NOMO-1 treated with DMSO at 0.1 percent for 48 hours (cell line): ENCODE data around the gene TNF.

Source experiments
- DNase-seq: peaks from one replicate; lab custom pipeline; 2025; ENCODE audit not compliant: unreplicated experiment; lab: John Stamatoyannopoulos, UW

Gene TNF

DNA sequence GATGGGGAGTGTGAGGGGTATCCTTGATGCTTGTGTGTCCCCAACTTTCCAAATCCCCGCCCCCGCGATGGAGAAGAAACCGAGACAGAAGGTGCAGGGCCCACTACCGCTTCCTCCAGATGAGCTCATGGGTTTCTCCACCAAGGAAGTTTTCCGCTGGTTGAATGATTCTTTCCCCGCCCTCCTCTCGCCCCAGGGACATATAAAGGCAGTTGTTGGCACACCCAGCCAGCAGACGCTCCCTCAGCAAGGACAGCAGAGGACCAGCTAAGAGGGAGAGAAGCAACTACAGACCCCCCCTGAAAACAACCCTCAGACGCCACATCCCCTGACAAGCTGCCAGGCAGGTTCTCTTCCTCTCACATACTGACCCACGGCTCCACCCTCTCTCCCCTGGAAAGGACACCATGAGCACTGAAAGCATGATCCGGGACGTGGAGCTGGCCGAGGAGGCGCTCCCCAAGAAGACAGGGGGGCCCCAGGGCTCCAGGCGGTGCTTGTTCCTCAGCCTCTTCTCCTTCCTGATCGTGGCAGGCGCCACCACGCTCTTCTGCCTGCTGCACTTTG, at the start of gene TNF:
Gene TNF (plus strand): TSS at position 231 of the 567 bp plus-strand sequence. CDS start 177 bp downstream, at position 408.
- DNase-seq: peak; percentile 78

- no peak for DNase-seq
Observed at GRCh38 chr6:31525932-31526591, 49.3 kb upstream of the TNF start.

GRCh38 chr6:31528307-31528777, 47.0 kb upstream of the TNF start:
- no peak for DNase-seq

DNA sequence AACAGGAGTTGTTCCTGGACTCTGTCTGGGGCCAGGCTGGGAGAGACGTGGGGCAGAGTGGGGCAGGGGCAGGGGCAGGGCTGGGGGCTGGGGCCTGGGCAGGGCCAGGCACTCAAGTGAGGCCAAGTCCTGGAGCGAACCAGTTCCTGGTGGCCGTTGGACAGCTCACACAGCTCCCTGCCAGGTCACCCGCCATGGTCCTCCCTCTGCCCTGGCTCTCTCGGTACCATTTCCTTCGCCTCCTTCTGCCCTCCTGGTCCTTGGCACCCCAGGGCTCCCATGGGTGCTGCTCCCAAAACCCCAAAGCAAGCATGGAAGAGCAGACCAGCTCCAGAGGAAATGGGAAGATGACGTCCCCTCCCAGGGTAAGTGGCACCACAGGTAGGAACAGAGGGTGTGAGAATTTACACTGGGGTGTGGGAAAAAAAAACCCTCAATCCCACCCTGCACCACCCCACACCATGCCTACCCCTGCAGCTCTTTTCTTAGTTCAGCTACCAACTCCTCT, 46.5 kb upstream of the TNF start, which contains the start of gene MCCD1:
Gene MCCD1 (plus strand): TSS at position 142 of the 508 bp plus-strand sequence. CDS start 53 bp downstream, at position 195.
- no peak for DNase-seq

- no peak for DNase-seq
Observed at GRCh38 chr6:31529329-31530150, 45.8 kb upstream of the TNF start.

- no peak for DNase-seq
Observed at GRCh38 chr6:31530659-31531058, 44.7 kb upstream of the TNF start.

GRCh38 chr6:31531162-31531561, 44.2 kb upstream of the TNF start:
- no peak for DNase-seq

DNA sequence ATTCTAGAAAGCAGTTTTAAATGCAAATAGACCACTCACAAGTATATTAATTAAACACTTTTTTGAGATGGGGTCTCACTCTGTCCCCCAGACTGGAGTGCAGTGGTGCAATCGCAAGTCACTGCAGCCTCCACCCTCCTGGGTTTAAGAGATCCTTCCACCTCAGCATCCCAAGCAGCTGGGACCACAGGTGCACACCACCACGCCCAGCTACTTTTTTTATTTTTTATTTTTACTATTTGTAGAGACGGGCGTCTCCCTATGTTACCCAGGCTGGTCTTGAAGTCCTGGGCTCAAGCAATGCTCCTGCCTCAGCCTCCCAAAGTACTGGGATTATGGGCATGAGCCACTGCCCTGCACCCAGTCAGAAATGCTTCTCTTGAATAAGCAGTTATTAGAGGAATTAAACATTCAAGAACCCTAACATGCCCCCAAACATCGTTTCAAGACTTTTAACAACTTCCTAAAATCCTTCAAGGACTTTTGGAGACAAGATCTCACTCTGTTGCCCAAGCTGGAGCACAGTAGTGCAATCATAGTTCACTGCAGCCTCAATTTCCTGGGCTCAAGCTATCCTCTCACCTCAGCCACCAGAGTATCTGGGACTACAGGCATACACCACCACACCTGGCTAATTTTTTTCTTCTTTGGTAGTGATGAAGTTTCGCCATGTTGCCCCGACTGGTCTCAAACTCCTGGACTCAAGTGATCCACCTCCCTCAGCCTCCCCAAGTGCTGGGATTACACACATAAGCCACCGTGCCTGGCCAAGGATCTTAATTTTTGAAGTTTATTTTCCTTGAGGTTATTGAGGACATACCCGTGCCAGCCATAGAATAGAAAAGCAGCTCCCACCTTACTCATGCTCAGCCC, 43.4 kb upstream of the TNF start:
- no peak for DNase-seq

- DNase-seq: no peak
Observed at GRCh38 chr6:31532644-31533454, 42.5 kb upstream of the TNF start.

- DNase-seq: no peak
Observed at GRCh38 chr6:31533455-31533841, 41.9 kb upstream of the TNF start.

- DNase-seq: no peak
Observed at GRCh38 chr6:31534011-31534410, 41.4 kb upstream of the TNF start.

- DNase-seq: no peak
Observed at GRCh38 chr6:31534521-31535040, 40.8 kb upstream of the TNF start.

GRCh38 chr6:31535538-31536324, 39.6 kb upstream of the TNF start:
- DNase-seq: no peak

DNA sequence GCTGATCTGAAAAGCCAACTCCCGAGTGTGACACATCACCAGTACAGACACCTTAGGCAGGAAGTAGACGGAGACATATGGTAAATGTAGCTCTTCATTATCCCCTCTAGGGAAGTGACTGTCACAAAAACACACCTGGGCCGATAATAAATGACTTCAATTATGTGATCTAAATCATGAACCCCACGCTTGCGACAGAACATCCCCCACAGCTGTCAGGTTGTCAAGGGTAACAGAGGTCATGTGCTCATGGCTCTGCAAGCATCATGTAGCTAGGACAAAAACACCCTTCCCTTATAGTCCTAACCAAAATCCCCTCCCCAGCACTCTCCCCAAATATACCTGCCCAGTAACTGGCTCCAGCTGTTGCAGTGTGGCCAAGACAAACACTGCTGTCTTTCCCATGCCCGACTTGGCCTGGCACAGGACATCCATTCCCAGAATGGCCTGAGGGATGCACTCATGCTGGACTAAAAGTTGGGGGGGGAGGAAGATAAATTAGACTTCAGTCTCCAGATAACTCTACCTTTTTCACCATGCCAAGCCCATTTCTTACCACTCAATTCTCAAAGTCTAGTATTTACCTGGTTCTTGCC, 36.5 kb upstream of the TNF start:
- DNase-seq: no peak

GRCh38 chr6:31540640-31541039, 34.7 kb upstream of the TNF start:
- DNase-seq: no peak

DNA sequence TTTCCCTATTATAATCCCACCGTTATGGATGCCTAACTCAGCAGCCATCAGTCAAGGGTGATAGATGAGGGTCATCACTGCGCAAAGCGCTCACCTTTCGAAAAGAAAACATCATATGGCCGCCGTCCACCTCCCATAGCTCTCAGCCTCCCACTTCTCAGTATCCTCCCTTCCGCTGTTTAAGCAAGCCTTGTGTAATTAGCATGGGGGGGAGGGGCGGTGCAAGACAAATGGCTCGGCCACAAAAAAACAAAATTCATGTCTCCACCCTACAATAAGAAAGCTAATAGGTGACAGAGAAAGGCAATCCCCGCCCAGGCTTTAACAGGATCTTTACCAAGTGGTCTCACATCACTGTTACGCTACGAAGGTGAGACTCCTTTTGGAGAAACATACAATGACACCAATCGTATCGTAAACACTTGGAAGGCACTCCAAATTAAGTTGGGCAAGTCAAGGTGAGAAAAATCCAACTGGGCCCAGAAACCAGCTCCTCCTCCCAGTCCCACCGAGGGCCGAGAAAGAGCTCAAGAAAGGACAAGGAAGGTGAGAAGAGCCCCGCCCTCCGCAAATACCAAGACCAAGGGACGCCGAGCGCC, 34.2 kb upstream of the TNF start:
- DNase-seq: peak; percentile 65

DNA sequence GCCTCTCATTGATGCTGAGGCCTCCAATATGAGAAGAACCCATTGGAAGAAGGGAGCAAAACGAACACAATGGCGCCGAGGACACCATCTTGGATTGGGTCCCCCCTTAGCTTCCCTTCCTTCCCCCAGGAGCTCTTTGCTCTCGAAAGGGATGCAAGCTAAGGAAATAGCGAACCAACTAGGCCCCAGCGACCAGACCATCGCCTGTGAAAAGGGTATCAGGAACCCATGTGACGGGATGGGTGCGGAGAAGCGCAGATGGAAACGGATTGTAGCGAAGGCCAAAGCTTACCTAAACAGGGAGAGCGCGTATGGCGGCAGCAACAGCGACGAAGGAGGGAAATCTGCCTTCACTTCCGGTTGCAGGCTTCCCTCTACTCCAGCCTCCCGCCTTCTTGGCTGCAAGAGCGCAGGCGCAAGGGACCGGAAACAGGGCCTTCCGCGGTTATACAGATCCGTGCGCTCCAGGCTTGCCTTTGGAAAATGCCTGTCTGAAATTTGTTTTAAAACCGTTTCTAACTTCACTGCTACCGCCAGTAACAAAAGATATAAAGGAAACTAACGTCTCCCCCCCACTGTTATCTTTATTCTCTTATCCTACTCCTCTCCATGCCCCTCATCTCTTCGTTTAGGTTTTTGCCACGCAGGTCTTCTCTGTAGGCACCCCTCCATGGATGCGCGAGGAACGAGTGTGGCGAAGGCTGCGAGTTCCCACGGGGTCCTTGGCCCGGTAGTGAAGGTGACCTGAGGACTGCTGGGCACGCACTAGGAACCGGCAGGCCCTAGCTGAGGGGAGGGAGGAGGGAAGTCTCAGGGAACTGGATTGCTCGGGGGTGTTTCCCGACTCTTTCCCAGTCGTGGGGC, 33.5 kb upstream of the TNF start, which contains the start of gene DDX39B:
Gene DDX39B (minus strand): TSS at position 346 of the 864 bp plus-strand sequence. CDS start 1,471 bp downstream, outside the sequence.
- peak; percentile 95 for DNase-seq
